ENCODE data around the gene TC2N.
A peak's percentile ranks its signal among the peaks of the same experiment; 100 is the strongest.

The TC2N gene

GRCh38 chr14:91888641-91889476, 21.5 kb upstream of the TC2N start:
- peaks cover 38% of the 10 kb centered on the region for H3K36me3 ChIP-seq (ENCODE audit: control insufficient read depth, insufficient read depth, low read length, severe bottlenecking)
- H3K4me1 ChIP-seq (ENCODE audit: control insufficient read depth, insufficient read depth, low read length): peaks cover 75% of the 10 kb centered on the region
- no peak for DNase-seq (ENCODE audit: low read depth)
- H3K27me3 ChIP-seq (replicated peaks; ENCODE audit: control insufficient read depth, insufficient read depth, low read length): no peaks in the 10 kb centered on the region
- no peak overlapping the region for H3K9ac ChIP-seq (ENCODE audit: low read length)
- no peak overlapping the region for H3K4me3 ChIP-seq (ENCODE audit: low read length)
- no peaks in the 10 kb centered on the region for H3K9me3 ChIP-seq (ENCODE audit: control insufficient read depth, low read length)

GRCh38 chr14:91886961-91887360, 19.6 kb upstream of the TC2N start:
- H3K9me3 ChIP-seq (ENCODE audit: control insufficient read depth, low read length): no peaks in the 10 kb centered on the region

GRCh38 chr14:91885839-91886238, 18.5 kb upstream of the TC2N start:
- H3K36me3 ChIP-seq (ENCODE audit: control insufficient read depth, insufficient read depth, low read length, severe bottlenecking): peaks cover 30% of the 10 kb centered on the region
- H3K9me3 ChIP-seq (ENCODE audit: control insufficient read depth, low read length): no peaks in the 10 kb centered on the region

More at GRCh38 chr14:91886961-91887360, 19.6 kb upstream of the TC2N start:
- Histone ChIP-seq H3K9ac (ENCODE audit: low read length) (no peak overlapping the region), H3K4me1 (ENCODE audit: control insufficient read depth, insufficient read depth, low read length) (peaks cover 71% of the 10 kb centered on the region), H3K27me3 (replicated peaks; ENCODE audit: control insufficient read depth, insufficient read depth, low read length) (no peaks in the 10 kb centered on the region), H3K4me3 (ENCODE audit: low read length) (no peak overlapping the region), H3K36me3 (ENCODE audit: control insufficient read depth, insufficient read depth, low read length, severe bottlenecking) (peaks cover 30% of the 10 kb centered on the region)
- DNase-seq (ENCODE audit: low read depth): no peak

GRCh38 chr14:91885113-91885712, 17.9 kb upstream of the TC2N start:
- Histone ChIP-seq H3K4me3 (ENCODE audit: low read length) (no peak overlapping the region), H3K27me3 (replicated peaks; ENCODE audit: control insufficient read depth, insufficient read depth, low read length) (no peaks in the 10 kb centered on the region), H3K36me3 (ENCODE audit: control insufficient read depth, insufficient read depth, low read length, severe bottlenecking) (peaks cover 30% of the 10 kb centered on the region), H3K4me1 (ENCODE audit: control insufficient read depth, insufficient read depth, low read length) (peaks cover 58% of the 10 kb centered on the region), H3K9me3 (ENCODE audit: control insufficient read depth, low read length) (no peaks in the 10 kb centered on the region), H3K9ac (ENCODE audit: low read length) (peak overlapping the region; percentile 47)
- DNase-seq (ENCODE audit: low read depth): no peak

More at GRCh38 chr14:91885839-91886238, 18.5 kb upstream of the TC2N start:
- Histone ChIP-seq H3K9ac (ENCODE audit: low read length) (peak overlapping the region; percentile 47), H3K27me3 (replicated peaks; ENCODE audit: control insufficient read depth, insufficient read depth, low read length) (no peaks in the 10 kb centered on the region), H3K4me3 (ENCODE audit: low read length) (no peak overlapping the region), H3K4me1 (ENCODE audit: control insufficient read depth, insufficient read depth, low read length) (peaks cover 63% of the 10 kb centered on the region)
- no peak for DNase-seq (ENCODE audit: low read depth)

- Histone ChIP-seq H3K9ac (ENCODE audit: low read length) (peak overlapping the region; percentile 47), H3K27me3 (replicated peaks; ENCODE audit: control insufficient read depth, insufficient read depth, low read length) (no peaks in the 10 kb centered on the region), H3K9me3 (ENCODE audit: control insufficient read depth, low read length) (no peaks in the 10 kb centered on the region), H3K36me3 (ENCODE audit: control insufficient read depth, insufficient read depth, low read length, severe bottlenecking) (peaks cover 30% of the 10 kb centered on the region), H3K4me3 (ENCODE audit: low read length) (peak overlapping the region; percentile 13), H3K4me1 (ENCODE audit: control insufficient read depth, insufficient read depth, low read length) (peaks cover 53% of the 10 kb centered on the region)
- no peak for DNase-seq (ENCODE audit: low read depth)
These were observed 17.3 kb upstream of the TC2N start for GRCh38 chr14:91884664-91885063.

GRCh38 chr14:91883753-91884152, 16.4 kb upstream of the TC2N start:
- no peaks in the 10 kb centered on the region for H3K9me3 ChIP-seq (ENCODE audit: control insufficient read depth, low read length)
- H3K27me3 ChIP-seq (replicated peaks; ENCODE audit: control insufficient read depth, insufficient read depth, low read length): no peaks in the 10 kb centered on the region
- H3K36me3 ChIP-seq (ENCODE audit: control insufficient read depth, insufficient read depth, low read length, severe bottlenecking): peaks cover 34% of the 10 kb centered on the region
- H3K4me1 ChIP-seq (ENCODE audit: control insufficient read depth, insufficient read depth, low read length): peaks cover 44% of the 10 kb centered on the region
- H3K9ac ChIP-seq (ENCODE audit: low read length): peak overlapping the region; percentile 47
- DNase-seq (ENCODE audit: low read depth): no peak
- peak overlapping the region; percentile 3 for H3K4me3 ChIP-seq (ENCODE audit: low read length)

- Histone ChIP-seq H3K9ac (ENCODE audit: low read length) (peak overlapping the region; percentile 31), H3K9me3 (ENCODE audit: control insufficient read depth, low read length) (no peaks in the 10 kb centered on the region), H3K4me1 (ENCODE audit: control insufficient read depth, insufficient read depth, low read length) (peaks cover 42% of the 10 kb centered on the region), H3K36me3 (ENCODE audit: control insufficient read depth, insufficient read depth, low read length, severe bottlenecking) (peaks cover 43% of the 10 kb centered on the region), H3K4me3 (ENCODE audit: low read length) (no peak overlapping the region), H3K27me3 (replicated peaks; ENCODE audit: control insufficient read depth, insufficient read depth, low read length) (no peaks in the 10 kb centered on the region)
- DNase-seq (ENCODE audit: low read depth): no peak
These were observed 15.4 kb upstream of the TC2N start for GRCh38 chr14:91882776-91883175.

- no peaks in the 10 kb centered on the region for H3K9me3 ChIP-seq (ENCODE audit: control insufficient read depth, low read length)
- no peak overlapping the region for H3K4me3 ChIP-seq (ENCODE audit: low read length)
- no peaks in the 10 kb centered on the region for H3K27me3 ChIP-seq (replicated peaks; ENCODE audit: control insufficient read depth, insufficient read depth, low read length)
- no peak for DNase-seq (ENCODE audit: low read depth)
- peak overlapping the region; percentile 45 for H3K9ac ChIP-seq (ENCODE audit: low read length)
- peaks cover 47% of the 10 kb centered on the region for H3K36me3 ChIP-seq (ENCODE audit: control insufficient read depth, insufficient read depth, low read length, severe bottlenecking)
- H3K4me1 ChIP-seq (ENCODE audit: control insufficient read depth, insufficient read depth, low read length): peaks cover 42% of the 10 kb centered on the region
These were observed 15.0 kb upstream of the TC2N start for GRCh38 chr14:91882369-91882768.

GRCh38 chr14:91879196-91879595, 11.9 kb upstream of the TC2N start:
- DNase-seq (ENCODE audit: low read depth): no peak
- Histone ChIP-seq H3K4me3 (ENCODE audit: low read length) (no peak overlapping the region), H3K36me3 (ENCODE audit: control insufficient read depth, insufficient read depth, low read length, severe bottlenecking) (peaks cover 67% of the 10 kb centered on the region), H3K4me1 (ENCODE audit: control insufficient read depth, insufficient read depth, low read length) (peaks cover 18% of the 10 kb centered on the region), H3K9me3 (ENCODE audit: control insufficient read depth, low read length) (no peaks in the 10 kb centered on the region), H3K9ac (ENCODE audit: low read length) (no peak overlapping the region), H3K27me3 (replicated peaks; ENCODE audit: control insufficient read depth, insufficient read depth, low read length) (no peaks in the 10 kb centered on the region)

GRCh38 chr14:91878274-91878673, 10.9 kb upstream of the TC2N start:
- H3K9ac ChIP-seq (ENCODE audit: low read length): no peak overlapping the region
- no peaks in the 10 kb centered on the region for H3K27me3 ChIP-seq (replicated peaks; ENCODE audit: control insufficient read depth, insufficient read depth, low read length)

GRCh38 chr14:91877376-91877915, 10.1 kb upstream of the TC2N start:
- Histone ChIP-seq H3K27me3 (replicated peaks; ENCODE audit: control insufficient read depth, insufficient read depth, low read length) (no peaks in the 10 kb centered on the region), H3K4me1 (ENCODE audit: control insufficient read depth, insufficient read depth, low read length) (peaks cover 12% of the 10 kb centered on the region)

More at GRCh38 chr14:91878274-91878673, 10.9 kb upstream of the TC2N start:
- Histone ChIP-seq H3K36me3 (ENCODE audit: control insufficient read depth, insufficient read depth, low read length, severe bottlenecking) (peaks cover 76% of the 10 kb centered on the region), H3K4me1 (ENCODE audit: control insufficient read depth, insufficient read depth, low read length) (peaks cover 12% of the 10 kb centered on the region), H3K9me3 (ENCODE audit: control insufficient read depth, low read length) (no peaks in the 10 kb centered on the region), H3K4me3 (ENCODE audit: low read length) (no peak overlapping the region)
- no peak for DNase-seq (ENCODE audit: low read depth)

More at GRCh38 chr14:91877376-91877915, 10.1 kb upstream of the TC2N start:
- no peak overlapping the region for H3K4me3 ChIP-seq (ENCODE audit: low read length)
- no peak for DNase-seq (ENCODE audit: low read depth)
- no peak overlapping the region for H3K9ac ChIP-seq (ENCODE audit: low read length)
- H3K36me3 ChIP-seq (ENCODE audit: control insufficient read depth, insufficient read depth, low read length, severe bottlenecking): peaks cover 80% of the 10 kb centered on the region
- H3K9me3 ChIP-seq (ENCODE audit: control insufficient read depth, low read length): no peaks in the 10 kb centered on the region

All from adipocyte (in vitro differentiated cells).